Measurements from ENCODE around the gene RCN2.
"Not testable (repeated sequence)": the region's sequence is repeated elsewhere in the genome, so short reads cannot be mapped to it uniquely, and the experiment has no call there.

The RCN2 gene

DNA sequence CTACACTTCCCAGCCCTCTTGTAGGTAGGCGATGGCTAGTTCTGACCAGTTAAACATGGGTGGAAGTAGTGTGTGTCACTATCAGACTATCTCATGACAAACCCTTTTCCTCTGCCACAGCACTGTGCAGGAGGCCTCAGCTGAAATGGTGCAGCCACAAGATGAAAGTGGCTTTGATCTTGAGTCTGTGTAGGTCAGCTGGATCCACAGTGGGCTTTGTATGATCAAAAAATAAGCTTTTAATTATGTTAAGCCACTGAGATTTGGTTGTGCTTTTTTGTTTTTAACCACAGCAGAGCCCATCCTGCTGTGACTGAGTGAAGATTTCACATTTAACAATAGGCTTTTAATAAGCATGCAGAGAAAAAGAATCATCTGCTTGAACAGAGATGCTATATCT lies 19.7 kb downstream of the RCN2 start:
- DNase-seq (ENCODE audit: low read depth) = no peak
- TF ChIP-seq, protein P1, sequence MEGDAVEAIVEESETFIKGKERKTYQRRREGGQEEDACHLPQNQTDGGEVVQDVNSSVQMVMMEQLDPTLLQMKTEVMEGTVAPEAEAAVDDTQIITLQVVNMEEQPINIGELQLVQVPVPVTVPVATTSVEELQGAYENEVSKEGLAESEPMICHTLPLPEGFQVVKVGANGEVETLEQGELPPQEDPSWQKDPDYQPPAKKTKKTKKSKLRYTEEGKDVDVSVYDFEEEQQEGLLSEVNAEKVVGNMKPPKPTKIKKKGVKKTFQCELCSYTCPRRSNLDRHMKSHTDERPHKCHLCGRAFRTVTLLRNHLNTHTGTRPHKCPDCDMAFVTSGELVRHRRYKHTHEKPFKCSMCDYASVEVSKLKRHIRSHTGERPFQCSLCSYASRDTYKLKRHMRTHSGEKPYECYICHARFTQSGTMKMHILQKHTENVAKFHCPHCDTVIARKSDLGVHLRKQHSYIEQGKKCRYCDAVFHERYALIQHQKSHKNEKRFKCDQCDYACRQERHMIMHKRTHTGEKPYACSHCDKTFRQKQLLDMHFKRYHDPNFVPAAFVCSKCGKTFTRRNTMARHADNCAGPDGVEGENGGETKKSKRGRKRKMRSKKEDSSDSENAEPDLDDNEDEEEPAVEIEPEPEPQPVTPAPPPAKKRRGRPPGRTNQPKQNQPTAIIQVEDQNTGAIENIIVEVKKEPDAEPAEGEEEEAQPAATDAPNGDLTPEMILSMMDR (conservative IDR thresholded peaks at IDR 0.05; ENCODE audit: low read length) = no peak
- no peak overlapping the region for H3K4me3 ChIP-seq (ENCODE audit: low read length)

- DNase-seq (ENCODE audit: low read depth) = no peak
- TF ChIP-seq, protein P1 (conservative IDR thresholded peaks at IDR 0.05; ENCODE audit: low read length) = no peak
- no peak overlapping the region for H3K4me3 ChIP-seq (ENCODE audit: low read length)
Observed at GRCh38 chr15:76953913-76954312, 22.4 kb downstream of the RCN2 start.

DNA sequence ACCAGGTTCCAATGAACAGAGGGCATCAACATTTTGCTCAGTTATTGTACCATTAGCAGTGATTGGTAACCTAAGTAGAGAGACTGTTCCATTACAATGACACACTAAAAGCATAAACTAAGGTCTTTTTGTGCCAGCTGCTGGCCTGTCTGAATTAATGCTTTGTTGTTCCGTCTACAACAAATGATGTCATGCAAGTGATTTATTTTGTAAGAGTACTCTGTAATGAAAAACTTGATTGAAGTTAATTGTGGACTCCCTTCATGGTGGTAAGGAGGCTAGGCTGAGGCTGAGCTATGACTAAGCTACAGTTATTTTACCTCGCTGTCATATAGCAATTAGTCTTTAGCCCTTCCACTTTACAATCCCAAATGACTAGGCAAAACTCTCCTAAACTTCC lies 23.2 kb downstream of the RCN2 start:
- no peak for DNase-seq (ENCODE audit: low read depth)
- TF ChIP-seq, protein P1 (conservative IDR thresholded peaks at IDR 0.05; ENCODE audit: low read length) = no peak
- H3K4me3 ChIP-seq (ENCODE audit: low read length) = no peak overlapping the region

DNA sequence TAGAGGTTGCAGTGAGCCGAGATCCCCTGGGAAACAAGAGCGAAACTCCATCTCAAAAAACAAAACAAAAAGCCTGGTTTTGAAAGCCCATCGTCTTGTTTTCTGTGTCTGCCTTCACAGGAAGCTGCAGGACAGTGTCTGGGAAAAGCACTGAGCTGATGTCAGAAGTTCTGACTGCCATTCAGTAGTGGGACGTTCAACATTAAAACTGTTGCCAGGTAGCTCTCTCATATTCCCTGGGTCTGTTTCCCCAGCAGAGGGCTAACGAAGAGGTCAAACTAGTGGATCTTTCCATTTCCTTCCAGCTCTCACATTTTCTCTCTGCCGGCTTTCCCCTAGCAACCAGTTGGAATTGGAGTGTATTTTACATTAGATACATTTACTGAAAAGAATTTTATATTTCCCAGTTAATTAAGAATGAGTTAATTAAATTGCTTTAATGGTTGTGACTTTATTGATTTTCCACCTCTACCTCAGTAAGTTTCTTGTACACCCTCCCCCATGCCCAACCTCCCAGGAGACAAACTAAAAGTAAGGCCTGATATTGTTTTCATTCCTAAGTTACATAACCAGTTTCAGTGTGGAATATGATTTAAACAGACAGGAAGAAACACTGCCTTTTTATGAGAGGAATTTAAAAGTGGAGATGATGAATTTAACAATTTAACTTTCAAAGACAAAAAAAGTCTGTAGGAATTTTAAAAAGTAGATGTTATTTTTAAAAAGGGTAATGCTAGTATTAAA lies 29.9 kb downstream of the RCN2 start:
- DNase-seq (ENCODE audit: low read depth) = no peak
- H3K4me3 ChIP-seq (ENCODE audit: low read length) = no peak overlapping the region
- TF ChIP-seq, protein P1 (conservative IDR thresholded peaks at IDR 0.05; ENCODE audit: low read length) = no peak; the same call in 1 of the 2 replicates

GRCh38 chr15:76962337-76963013 lies 30.9 kb downstream of the RCN2 start:
- DNase-seq (ENCODE audit: low read depth) = no peak
- TF ChIP-seq, protein P1 (conservative IDR thresholded peaks at IDR 0.05; ENCODE audit: low read length) = no peak
- H3K4me3 ChIP-seq (ENCODE audit: low read length) = no peak overlapping the region

DNA sequence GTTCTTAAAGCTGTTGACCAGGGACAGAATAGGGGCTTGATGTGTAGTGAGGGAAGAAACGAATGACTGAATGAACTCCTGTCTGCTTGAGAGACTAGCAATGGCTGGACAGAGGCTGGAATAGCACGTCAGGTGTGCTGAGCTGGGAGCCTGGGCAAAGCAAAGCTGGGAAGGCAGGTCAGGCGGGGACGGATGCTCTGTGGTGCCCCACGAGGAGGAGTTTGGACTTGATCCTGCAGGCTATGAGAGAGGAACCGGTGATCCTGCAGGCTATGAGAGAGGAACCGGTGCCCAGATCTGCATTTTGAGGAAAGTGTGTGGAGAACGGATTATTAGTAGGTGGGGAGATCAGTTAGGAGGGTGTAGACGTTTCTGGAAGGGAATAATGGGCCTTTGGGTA lies 32.0 kb downstream of the RCN2 start:
- no peak for DNase-seq (ENCODE audit: low read depth)
- no peak overlapping the region for H3K4me3 ChIP-seq (ENCODE audit: low read length)
- TF ChIP-seq, protein P1 (conservative IDR thresholded peaks at IDR 0.05; ENCODE audit: low read length) = no peak

- TF ChIP-seq, protein P1 (conservative IDR thresholded peaks at IDR 0.05; ENCODE audit: low read length) = no peak
- no peak for DNase-seq (ENCODE audit: low read depth)
- no peak overlapping the region for H3K4me3 ChIP-seq (ENCODE audit: low read length)
Observed at GRCh38 chr15:76964157-76964556, 32.6 kb downstream of the RCN2 start.

- DNase-seq (ENCODE audit: low read depth) = peak; percentile 10
- H3K4me3 ChIP-seq (ENCODE audit: low read length) = not testable (repeated sequence)
Observed at GRCh38 chr15:76966051-76966450, 34.5 kb downstream of the RCN2 start.

Data from AG10803 (cell line).